GM18951 (cell line): ENCODE results near the gene KDM8.

Source experiments
- POLR2A ChIP-seq: IDR thresholded peaks from 4 replicates; pipeline ENCODE4 v1.6.1; 2011; ENCODE audit warnings: mild to moderate bottlenecking; ENCODE audit not compliant: insufficient read length, insufficient read depth; ENCODE audit errors: extremely low read depth
- in situ Hi-C: fragments of 300-500 bp; cut with MboI; formaldehyde crosslinking; loops from one replicate; pipeline ENCODE4 v1.12.0; 2022; ENCODE audit warnings: low sequenced_read_pairs, mixed read lengths, inconsistent platforms; ENCODE audit not compliant: unreplicated experiment

Gene KDM8

GRCh38 chr16:27269300-27270150 is 66.2 kb downstream of the KDM8 start:
- in situ Hi-C loops, result no loop called here
- TF ChIP-seq POLR2A, result no peak

GRCh38 chr16:27270349-27270748 is 67.0 kb downstream of the KDM8 start:
- in situ Hi-C loops, result no loop called here
- TF ChIP-seq POLR2A, result no peak
